Peyer's patch (tissue), 4 donors: Measurements from ENCODE around the gene RNF222.
A peak's percentile ranks its signal among the peaks of the same experiment; 100 is the strongest.

ENCODE experiments used
- CTCF ChIP-seq, 6 experiments: fragments of 450-650 bp in 4 of 6; fragments of 200-600 bp in 2 of 6; sonication (generic) in 1 of 6; IDR thresholded peaks; one replicate each; pipeline ENCODE4 v1.5.1; 2017 to 2019; ENCODE audit warnings: antibody characterized with exemption in 6 of 6, mild to moderate bottlenecking in 3 of 6, moderate library complexity in 1 of 6
- POLR2A ChIP-seq, 2 donors: fragments of 450-650 bp; IDR thresholded peaks; one replicate each; pipeline ENCODE4 v1.5.1; 2017; ENCODE audit warnings: antibody characterized with exemption in 2 of 2, mild to moderate bottlenecking in 2 of 2, moderate library complexity in 2 of 2

DNA sequence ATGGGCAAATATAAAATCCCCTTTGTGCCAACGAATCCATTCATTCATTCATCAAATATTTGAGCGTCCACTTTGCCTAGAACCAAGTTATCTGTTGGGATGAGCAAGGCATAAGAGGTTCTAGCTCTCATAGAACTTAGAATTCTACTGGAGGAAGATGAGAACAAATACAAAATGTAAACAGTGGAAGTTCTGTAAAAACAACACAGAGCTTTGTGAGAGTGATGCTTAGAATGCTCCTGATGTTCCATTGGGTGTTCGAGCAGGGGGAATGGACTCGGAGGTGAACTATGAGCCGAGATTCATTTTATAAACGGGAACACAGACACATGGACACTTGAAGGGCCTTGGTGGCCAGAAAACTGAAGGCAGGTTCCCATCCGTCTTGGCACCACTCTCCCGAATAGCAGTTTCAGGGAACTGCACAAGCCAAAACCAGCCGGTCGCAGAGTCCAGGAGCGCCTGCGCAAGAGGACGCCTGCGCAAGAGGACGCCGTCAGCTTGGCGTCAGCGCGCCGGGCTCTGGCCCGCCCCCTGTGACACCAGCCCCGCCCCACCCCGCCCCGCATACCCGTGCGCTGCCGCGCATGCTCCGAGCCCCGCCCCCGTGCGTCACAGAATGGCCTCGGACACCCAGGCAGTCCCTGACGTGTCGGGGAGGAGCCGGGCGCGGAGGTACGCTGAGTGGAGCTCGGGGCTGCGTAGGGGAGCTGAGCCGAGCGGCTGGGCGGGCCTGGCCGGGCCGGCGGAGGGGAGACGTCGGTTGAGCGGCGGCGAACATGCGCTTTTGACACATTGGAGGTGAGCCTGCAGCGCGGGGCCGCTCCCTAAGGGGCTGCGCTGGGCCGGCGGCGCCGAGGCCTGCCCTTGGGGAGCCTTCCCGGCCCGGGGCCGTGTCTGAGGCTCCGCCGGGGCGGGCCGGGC, 37.9 kb upstream of the RNF222 start, which contains the start of gene NDEL1:
- TF ChIP-seq CTCF (IDR thresholded peaks at IDR 0.05) (no peak), POLR2A (IDR thresholded peaks at IDR 0.05) (peak; percentile 99 to 100)
